NT2/D1 (cell line): ENCODE data around the gene KIN.

Experiments used
- SUZ12 ChIP-seq: IDR thresholded peaks from 2 replicates; pipeline ENCODE4 v1.6.1; 2011; ENCODE audit not compliant: insufficient read length, insufficient read depth; ENCODE audit errors: extremely low read depth
- YY1 ChIP-seq: IDR thresholded peaks from 2 replicates; pipeline ENCODE4 v1.6.1; 2011; ENCODE audit not compliant: insufficient read length, insufficient read depth

- TF ChIP-seq YY1 (no peak), SUZ12 (no peak)
These were observed 25.7 kb upstream of the KIN start for GRCh38 chr10:7813481-7813880.
